HCT116 (cell line): ENCODE results near the gene CEBPA. TPM values are rescaled to one million over a fixed set of nuclear protein-coding genes. Genes with fewer than 3 reads are reported as not detected.

ENCODE experiments used
- ATAC-seq: fragments of 200-7000 bp; cut with Tn5 transposase; 2 replicates; pipeline ENCODE4 v1.9.1; 2020; ENCODE audit warnings: mild to moderate bottlenecking, moderate library complexity
- BruUV-seq: library from RNA; stranded (reverse); fragments of 400-500 nt; replicated peaks from 2 replicates; lab custom pipeline; 2021; lab: Mats Ljungman, UMichigan
- CTCF ChIA-PET: fragments of 300-600 bp; sonication (Branson Sonifier 250); formaldehyde crosslinking; loops from one replicate; lab custom pipeline; 2021; ENCODE audit warnings: antibody characterized with exemption; lab: Charles Lee
- POLR2A ChIA-PET: fragments of 300-600, 350-600 bp; sonication (Branson Sonifier 250); formaldehyde crosslinking; loops from one replicate; lab custom pipeline; 2021; ENCODE audit warnings: antibody characterized with exemption; lab: Charles Lee
- RAD21 ChIA-PET, 2 experiments: fragments of 300-600 bp; sonication (Branson Sonifier 250); formaldehyde crosslinking; loops; one replicate each; lab custom pipeline; 2023; ENCODE audit warnings: low total read pairs in 2 of 2; ENCODE audit not compliant: uncharacterized antibody in 2 of 2, unreplicated experiment in 2 of 2, low non-redundant PET in 1 of 2; lab: Charles Lee
- DNase-seq: peaks from one replicate; pipeline ENCODE4 v3.0.0-alpha.2; 2010; ENCODE audit warnings: low read depth, low spot score
- H2AFZ ChIP-seq: fragments of 200-600 bp; shearing (Covaris generic), sonication (generic); 2 replicates; pipeline ENCODE4 v1.6.1; 2017; ENCODE audit warnings: low read depth, mixed run types, mixed read lengths, antibody characterized with exemption, low read length; ENCODE audit not compliant: poor library complexity, severe bottlenecking
- H3K27ac ChIP-seq: 2 replicates; pipeline ENCODE4 v1.5.1; 2012; ENCODE audit warnings: low read depth, low read length
- H3K27me3 ChIP-seq: fragments of 200-600 bp; sonication (generic); 2 replicates; pipeline ENCODE4 v1.6.1; 2016; ENCODE audit warnings: mixed run types, low read length, mixed read lengths; ENCODE audit not compliant: insufficient read depth
- H3K36me3 ChIP-seq, 2 experiments: fragments of 200-500 bp in 1 of 2; fragments of 200-600 bp in 1 of 2; sonication (Bioruptor generic) in 1 of 2; sonication (generic) in 1 of 2; 2 replicates each; pipeline versions ENCODE4 v1.5.1 to v1.6.1; 2014 to 2016; ENCODE audit warnings: low read length in 2 of 2, inconsistent platforms in 1 of 2, mixed read lengths in 1 of 2, mixed run types in 1 of 2; ENCODE audit not compliant: insufficient read depth in 2 of 2, control insufficient read depth in 1 of 2
- H3K4me1 ChIP-seq, 2 experiments: fragments of 200-600 bp in 1 of 2; sonication (generic) in 1 of 2; 2 replicates each; pipeline versions ENCODE4 v1.5.1 to v1.6.1; 2012 to 2017; ENCODE audit warnings: low read length in 2 of 2, inconsistent platforms in 1 of 2, mild to moderate bottlenecking in 1 of 2, mixed read lengths in 1 of 2, mixed run types in 1 of 2, moderate library complexity in 1 of 2; ENCODE audit not compliant: insufficient read depth in 2 of 2, control insufficient read depth in 1 of 2
- H3K4me2 ChIP-seq: fragments of 200-600 bp; sonication (generic); 2 replicates; pipeline ENCODE4 v1.6.1; 2017; ENCODE audit warnings: mixed run types, low read length, mixed read lengths
- H3K4me3 ChIP-seq, 2 experiments: fragments of 200-600 bp in 1 of 2; sonication (generic) in 1 of 2; replicated peaks in 1 of 2; 2 replicates each; pipeline ENCODE4 v1.5.1; 2011 to 2016; ENCODE audit warnings: low read length in 2 of 2, control low read depth in 1 of 2, low read depth in 1 of 2, mild to moderate bottlenecking in 1 of 2, mixed read lengths in 1 of 2, mixed run types in 1 of 2
- H3K79me2 ChIP-seq: fragments of 200-600 bp; sonication (generic); 2 replicates; pipeline ENCODE4 v1.6.1; 2017; ENCODE audit warnings: mild to moderate bottlenecking, mixed run types, low read length, moderate library complexity, mixed read lengths; ENCODE audit not compliant: insufficient read depth
- H3K9ac ChIP-seq: fragments of 200-600 bp; sonication (generic); 2 replicates; pipeline ENCODE4 v1.6.1; 2016; ENCODE audit warnings: low read length, mixed read lengths
- H3K9me2 ChIP-seq: fragments of 200-600 bp; sonication (generic), shearing (Covaris generic); 2 replicates; pipeline ENCODE4 v1.6.1; 2017; ENCODE audit warnings: mixed run types, mild to moderate bottlenecking, moderate library complexity; ENCODE audit not compliant: insufficient read depth
- H3K9me3 ChIP-seq, 2 experiments: fragments of 200-500 bp in 1 of 2; fragments of 200-600 bp in 1 of 2; sonication (Bioruptor generic) in 1 of 2; sonication (generic) in 1 of 2; 2 replicates each; pipeline ENCODE4 v1.6.1; 2014 to 2017; ENCODE audit warnings: low read length in 2 of 2, mixed read lengths in 2 of 2, inconsistent platforms in 1 of 2, low read depth in 1 of 2, mild to moderate bottlenecking in 1 of 2, mixed run types in 1 of 2, moderate library complexity in 1 of 2; ENCODE audit not compliant: control insufficient read depth in 1 of 2, insufficient read depth in 1 of 2
- H4K20me1 ChIP-seq: fragments of 200-600 bp; sonication (generic), shearing (Covaris generic); 2 replicates; pipeline ENCODE4 v1.6.1; 2017; ENCODE audit warnings: mixed run types, mild to moderate bottlenecking, moderate library complexity; ENCODE audit not compliant: insufficient read depth
- CEBPB ChIP-seq: IDR thresholded peaks from 2 replicates; pipeline ENCODE4 v1.6.1; 2012; ENCODE audit warnings: low read depth
- ELF1 ChIP-seq: IDR thresholded peaks from 2 replicates; pipeline ENCODE4 v1.6.1; 2012; ENCODE audit warnings: low read depth, borderline replicate concordance
- EZH2 ChIP-seq: fragments of 200-600 bp; sonication (generic); IDR thresholded peaks from 2 replicates; pipeline ENCODE4 v1.6.1; 2017; ENCODE audit warnings: antibody characterized with exemption, mixed run types
- EZH2phosphoT487 ChIP-seq: fragments of 200-600 bp; IDR thresholded peaks from 2 replicates; pipeline ENCODE4 v1.6.1; 2018; ENCODE audit warnings: antibody characterized with exemption, borderline replicate concordance
- JUND ChIP-seq: IDR thresholded peaks from 2 replicates; pipeline ENCODE4 v1.6.1; 2012
- POLR2A ChIP-seq: IDR thresholded peaks from 2 replicates; pipeline ENCODE4 v1.7.0; 2011; ENCODE audit warnings: borderline replicate concordance; ENCODE audit not compliant: insufficient read depth, insufficient read length; ENCODE audit errors: extremely low read depth
- POLR2AphosphoS5 ChIP-seq: IDR thresholded peaks from 2 replicates; pipeline ENCODE4 v1.6.1; 2011; ENCODE audit warnings: mild to moderate bottlenecking, low read depth, low read length, moderate library complexity
- RAD21 ChIP-seq: IDR thresholded peaks from 2 replicates; pipeline ENCODE4 v1.6.1; 2012; ENCODE audit warnings: low read depth, mild to moderate bottlenecking
- SIN3A ChIP-seq: IDR thresholded peaks from 2 replicates; pipeline ENCODE4 v1.6.1; 2012; ENCODE audit warnings: low read depth
- SRF ChIP-seq: IDR thresholded peaks from 2 replicates; pipeline ENCODE4 v1.6.1; 2012; ENCODE audit warnings: low read depth
- TCF7L2 ChIP-seq: IDR thresholded peaks from 2 replicates; pipeline ENCODE4 v1.7.0; 2011; ENCODE audit warnings: borderline replicate concordance, inconsistent platforms; ENCODE audit not compliant: insufficient read depth, insufficient read length; ENCODE audit errors: extremely low read depth
- YY1 ChIP-seq: IDR thresholded peaks from 2 replicates; pipeline ENCODE4 v1.6.1; 2011; ENCODE audit warnings: low read length, low read depth, moderate library complexity, mild to moderate bottlenecking; ENCODE audit not compliant: insufficient replicate concordance; ENCODE audit errors: extremely low read depth
- ZBTB33 ChIP-seq: IDR thresholded peaks from 2 replicates; pipeline ENCODE4 v1.6.1; 2011; ENCODE audit warnings: mild to moderate bottlenecking, low read length, moderate library complexity; ENCODE audit not compliant: insufficient replicate concordance; ENCODE audit errors: extremely low read depth
- ZFX ChIP-seq: fragments of 450-650 bp; IDR thresholded peaks from 2 replicates; pipeline ENCODE4 v1.6.1; 2017
- intact Hi-C: fragments of 100-400 bp; cut with micrococcal nuclease; formaldehyde crosslinking; loops from 2 replicates; pipeline ENCODE4 v1.10.0; 2022
- total RNA-seq: library from RNA; stranded (reverse); gene quantifications from one replicate; pipeline ENCODE4 v1.2.1, GENCODE V29; 2021; ENCODE audit not compliant: unreplicated experiment

Gene CEBPA
- total RNA-seq, 1 experiment from 2014 or later = 7.0 TPM

- Histone ChIP-seq H3K9me3 (no peaks in the 10 kb centered on the region), H3K79me2 (no peaks in the 10 kb centered on the region), H2AFZ (no peak overlapping the region), H4K20me1 (no peaks in the 10 kb centered on the region), H3K27me3 (no peaks in the 10 kb centered on the region), H3K4me3 (no peak overlapping the region), H3K4me2 (no peak overlapping the region), H3K9me2 (no peaks in the 10 kb centered on the region), H3K27ac (no peak overlapping the region), H3K9ac (no peak overlapping the region), H3K36me3 (no peaks in the 10 kb centered on the region), H3K4me1 (no peaks in the 10 kb centered on the region)
- ATAC-seq (no peak), DNase-seq (no peak)
- ChIA-PET CTCF (no interaction called here), RAD21 (no interaction called here), POLR2A (interaction anchor here (1.1 kb wide), 1 partner anchor 9 kb away, joined by 3 read pairs; no protein-coding TSS in a partner anchor)
- TF ChIP-seq EZH2phosphoT487 = no peak
- no peak for TF ChIP-seq EZH2
- no peak for TF ChIP-seq SRF
- no peak for TF ChIP-seq POLR2AphosphoS5
- no peak for TF ChIP-seq RAD21
- TF ChIP-seq YY1 = no peak
- TF ChIP-seq POLR2A = no peak
- no peak for TF ChIP-seq TCF7L2
- no peak for TF ChIP-seq ZBTB33
- no peak for TF ChIP-seq ZFX
- TF ChIP-seq JUND = no peak
- no peak for TF ChIP-seq ELF1
- TF ChIP-seq SIN3A = no peak
- no peak for TF ChIP-seq CEBPB
- intact Hi-C loops = no loop called here
- no TSS peak for BruUV-seq
Measured at GRCh38 chr19:33332248-33332647, 29.9 kb upstream of the CEBPA start.
